ENCODE measurements around the gene SUPT4H1.

SUPT4H1 gene

DNA sequence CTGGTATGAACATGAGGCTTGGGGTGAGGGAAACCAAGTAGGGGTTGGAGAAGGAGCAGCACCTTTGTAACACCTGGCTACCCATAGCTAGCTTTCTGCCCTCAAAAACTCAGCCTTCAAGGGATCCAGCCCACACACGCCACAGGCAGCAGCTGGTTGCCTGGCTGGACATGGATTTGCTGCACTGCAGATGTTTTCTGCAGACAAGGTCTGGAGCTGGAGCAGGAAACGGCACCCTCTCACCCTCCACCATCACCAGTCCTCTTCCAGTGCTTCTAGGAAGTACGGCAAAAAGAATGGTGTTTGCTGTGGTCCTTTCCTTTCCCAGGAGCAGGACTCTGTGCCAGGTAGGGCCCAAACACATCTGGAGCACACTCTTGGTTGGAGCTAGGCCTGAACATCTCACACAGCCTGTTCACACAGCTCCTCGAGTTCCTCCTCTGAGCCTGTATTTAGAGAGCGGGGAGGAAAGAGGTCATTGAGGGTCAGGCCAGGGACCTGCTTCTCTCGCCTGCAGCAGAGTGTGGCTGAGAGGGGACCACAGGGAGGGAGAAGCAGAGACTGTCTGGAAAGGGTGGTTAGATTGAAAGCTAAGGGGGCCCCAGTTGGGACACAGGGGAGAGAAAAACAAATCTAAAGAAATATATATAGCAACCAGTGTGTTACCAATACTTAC, 2.7 kb upstream of the SUPT4H1 start:
- H3K36me3 ChIP-seq (ENCODE audit: control insufficient read depth, insufficient read depth, low read length) = peaks cover 4% of the 10 kb centered on the region
- no peaks in the 10 kb centered on the region for H3K27me3 ChIP-seq (replicated peaks; ENCODE audit: control insufficient read depth, insufficient read depth, low read length, poor library complexity, severe bottlenecking)
- H3K4me1 ChIP-seq (ENCODE audit: control insufficient read depth, insufficient read depth, low read length, poor library complexity, severe bottlenecking) = peaks cover 16% of the 10 kb centered on the region
- no peak overlapping the region for H3K4me3 ChIP-seq (ENCODE audit: insufficient read depth, low read depth, low read length, poor library complexity, severe bottlenecking)
- DNase-seq = no peak
- H3K27ac ChIP-seq (ENCODE audit: insufficient read depth, low read length, poor library complexity, severe bottlenecking) = peak overlapping the region; percentile 40
- H3K9me3 ChIP-seq (ENCODE audit: control insufficient read depth, low read length) = no peaks in the 10 kb centered on the region

DNA sequence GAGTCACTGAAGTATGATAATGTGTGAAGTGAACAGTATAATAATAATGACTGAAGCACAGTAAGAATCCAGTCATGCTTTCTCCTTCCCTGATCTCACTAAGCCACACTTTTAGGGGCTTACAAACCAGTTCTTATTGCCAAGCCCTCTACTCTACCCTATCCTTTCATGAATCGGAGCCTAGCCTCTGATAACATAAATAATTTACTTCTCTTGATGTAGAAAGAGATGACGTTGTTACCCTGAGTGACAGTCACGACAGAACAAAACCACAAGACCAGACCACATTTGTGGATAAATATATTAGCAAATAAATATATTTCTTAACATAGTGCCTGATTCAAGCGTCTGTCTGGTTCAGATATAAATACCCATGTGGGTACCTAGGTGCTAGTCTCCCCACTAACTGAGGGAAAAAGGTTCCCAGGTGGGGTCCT, 1.4 kb upstream of the SUPT4H1 start:
- Histone ChIP-seq H3K27me3 (replicated peaks; ENCODE audit: control insufficient read depth, insufficient read depth, low read length, poor library complexity, severe bottlenecking) (no peaks in the 10 kb centered on the region), H3K4me3 (ENCODE audit: insufficient read depth, low read depth, low read length, poor library complexity, severe bottlenecking) (peak overlapping the region; percentile 85), H3K9me3 (ENCODE audit: control insufficient read depth, low read length) (no peaks in the 10 kb centered on the region), H3K4me1 (ENCODE audit: control insufficient read depth, insufficient read depth, low read length, poor library complexity, severe bottlenecking) (peaks cover 16% of the 10 kb centered on the region), H3K36me3 (ENCODE audit: control insufficient read depth, insufficient read depth, low read length) (peaks cover 16% of the 10 kb centered on the region), H3K27ac (ENCODE audit: insufficient read depth, low read length, poor library complexity, severe bottlenecking) (peak overlapping the region; percentile 91)
- no peak for DNase-seq

DNA sequence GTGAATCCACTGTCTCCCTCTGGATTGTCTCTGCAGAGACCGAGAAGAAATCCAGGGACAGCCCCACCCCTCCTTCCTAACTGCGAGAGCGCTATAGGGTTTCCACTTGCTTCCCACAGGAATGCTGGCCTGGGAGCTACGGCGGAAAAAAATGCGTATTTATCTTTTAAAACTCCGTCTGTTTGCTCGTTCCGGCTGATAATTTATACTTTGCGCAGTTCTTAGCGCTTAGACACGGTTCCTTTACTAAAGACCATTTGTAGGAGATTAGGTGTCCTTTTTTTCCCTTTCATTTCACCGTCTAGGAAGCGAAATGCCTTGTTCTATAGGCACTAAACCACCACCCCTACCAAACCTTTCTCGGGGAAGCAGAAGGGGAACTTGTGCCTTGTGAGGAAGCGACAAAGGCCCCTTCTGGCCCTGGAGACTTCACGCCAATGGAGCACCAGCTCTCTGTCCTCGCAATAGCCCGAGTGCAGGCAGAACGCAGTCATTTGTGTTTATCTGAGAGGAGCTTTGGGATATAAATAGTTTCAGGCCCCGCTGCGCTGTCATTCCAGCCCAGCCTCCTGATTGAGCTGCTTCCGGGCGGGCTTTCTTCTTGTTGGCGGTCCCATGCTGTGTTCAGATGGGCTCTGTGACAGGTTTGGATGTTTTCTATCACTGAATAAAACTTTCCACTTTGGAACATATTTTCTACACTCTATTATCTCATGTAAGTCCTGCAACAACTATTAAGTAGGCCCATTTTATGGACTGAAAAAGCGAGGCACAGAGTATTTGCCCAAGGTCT, 791 bp upstream of the SUPT4H1 start:
- H3K36me3 ChIP-seq (ENCODE audit: control insufficient read depth, insufficient read depth, low read length) = peaks cover 22% of the 10 kb centered on the region
- no peaks in the 10 kb centered on the region for H3K27me3 ChIP-seq (replicated peaks; ENCODE audit: control insufficient read depth, insufficient read depth, low read length, poor library complexity, severe bottlenecking)
- H3K9me3 ChIP-seq (ENCODE audit: control insufficient read depth, low read length) = no peaks in the 10 kb centered on the region
- peak overlapping the region; percentile 91 for H3K27ac ChIP-seq (ENCODE audit: insufficient read depth, low read length, poor library complexity, severe bottlenecking)
- peaks cover 16% of the 10 kb centered on the region for H3K4me1 ChIP-seq (ENCODE audit: control insufficient read depth, insufficient read depth, low read length, poor library complexity, severe bottlenecking)
- peak overlapping the region; percentile 85 for H3K4me3 ChIP-seq (ENCODE audit: insufficient read depth, low read depth, low read length, poor library complexity, severe bottlenecking)
- no peak for DNase-seq

DNA sequence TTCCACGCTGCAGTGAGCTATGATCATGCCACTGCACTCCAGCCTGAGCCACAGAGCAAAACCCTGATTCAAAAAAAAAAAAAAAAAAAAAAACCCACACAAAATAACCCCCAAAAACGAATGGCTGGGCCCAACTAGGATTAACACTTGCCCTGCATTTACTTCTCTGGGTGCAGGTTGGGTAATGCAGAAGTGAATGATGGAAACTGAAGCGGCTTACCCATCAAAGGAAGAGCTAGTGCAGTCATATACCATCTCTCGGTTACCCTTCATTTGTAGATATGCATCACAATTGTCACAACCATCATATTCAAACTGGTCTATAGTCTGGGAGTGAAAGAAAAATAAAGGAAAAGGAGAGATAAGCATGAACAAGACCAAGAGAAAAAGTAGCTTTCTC, 819 bp downstream of the SUPT4H1 start:
- Histone ChIP-seq H3K9me3 (ENCODE audit: control insufficient read depth, low read length) (no peaks in the 10 kb centered on the region), H3K27me3 (replicated peaks; ENCODE audit: control insufficient read depth, insufficient read depth, low read length, poor library complexity, severe bottlenecking) (no peaks in the 10 kb centered on the region), H3K4me3 (ENCODE audit: insufficient read depth, low read depth, low read length, poor library complexity, severe bottlenecking) (peak overlapping the region; percentile 85), H3K27ac (ENCODE audit: insufficient read depth, low read length, poor library complexity, severe bottlenecking) (peak overlapping the region; percentile 91), H3K36me3 (ENCODE audit: control insufficient read depth, insufficient read depth, low read length) (peaks cover 39% of the 10 kb centered on the region), H3K4me1 (ENCODE audit: control insufficient read depth, insufficient read depth, low read length, poor library complexity, severe bottlenecking) (peaks cover 23% of the 10 kb centered on the region)
- DNase-seq = no peak

DNA sequence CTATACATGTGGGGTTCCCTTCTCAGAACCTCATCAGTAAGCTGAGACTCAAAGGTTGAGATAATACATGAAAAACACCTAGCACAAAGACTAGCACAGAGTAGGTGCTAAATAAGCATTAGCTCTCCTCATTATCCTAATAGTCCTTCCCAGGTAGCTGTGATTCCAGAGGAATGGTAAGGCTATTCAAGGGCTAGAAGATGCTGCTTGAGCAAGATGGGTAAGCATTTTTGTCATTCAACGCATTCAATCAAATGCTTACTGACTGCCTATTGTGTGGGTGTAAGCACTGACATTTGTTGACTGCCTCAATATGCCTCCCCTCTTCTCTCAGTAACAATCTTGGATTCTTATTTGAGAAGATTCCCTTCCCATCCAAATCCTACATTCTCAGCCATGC, 4.0 kb downstream of the SUPT4H1 start:
- H3K9me3 ChIP-seq (ENCODE audit: control insufficient read depth, low read length) = no peaks in the 10 kb centered on the region
- no peak for DNase-seq
- H3K4me1 ChIP-seq (ENCODE audit: control insufficient read depth, insufficient read depth, low read length, poor library complexity, severe bottlenecking) = peaks cover 40% of the 10 kb centered on the region
- H3K27me3 ChIP-seq (replicated peaks; ENCODE audit: control insufficient read depth, insufficient read depth, low read length, poor library complexity, severe bottlenecking) = no peaks in the 10 kb centered on the region
- peaks cover 46% of the 10 kb centered on the region for H3K36me3 ChIP-seq (ENCODE audit: control insufficient read depth, insufficient read depth, low read length)
- H3K4me3 ChIP-seq (ENCODE audit: insufficient read depth, low read depth, low read length, poor library complexity, severe bottlenecking) = no peak overlapping the region
- peak overlapping the region; percentile 19 for H3K27ac ChIP-seq (ENCODE audit: insufficient read depth, low read length, poor library complexity, severe bottlenecking)

DNA sequence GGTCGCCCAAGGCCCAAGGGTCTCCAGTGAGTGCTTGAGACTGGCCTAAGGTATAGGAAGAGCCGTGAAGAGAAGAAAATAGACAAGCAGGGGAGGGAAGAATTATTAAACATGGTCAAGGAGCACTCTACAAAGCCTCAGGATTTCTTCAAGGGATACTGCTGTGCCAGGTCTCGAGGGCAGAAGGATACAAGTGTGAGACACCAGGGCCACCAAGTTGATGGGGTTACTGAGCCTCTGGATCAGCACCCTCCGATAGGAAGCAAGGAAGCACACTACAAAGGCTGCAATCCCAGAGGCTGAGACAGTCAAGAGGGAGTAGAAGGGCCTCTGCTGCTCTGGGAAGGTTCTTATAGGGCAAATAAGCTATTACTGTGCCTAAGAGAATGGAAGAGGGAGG, 6.5 kb downstream of the SUPT4H1 start:
- peaks cover 43% of the 10 kb centered on the region for H3K4me1 ChIP-seq (ENCODE audit: control insufficient read depth, insufficient read depth, low read length, poor library complexity, severe bottlenecking)
- H3K4me3 ChIP-seq (ENCODE audit: insufficient read depth, low read depth, low read length, poor library complexity, severe bottlenecking) = no peak overlapping the region
- H3K36me3 ChIP-seq (ENCODE audit: control insufficient read depth, insufficient read depth, low read length) = peaks cover 46% of the 10 kb centered on the region
- no peaks in the 10 kb centered on the region for H3K9me3 ChIP-seq (ENCODE audit: control insufficient read depth, low read length)
- peak overlapping the region; percentile 98 for H3K27ac ChIP-seq (ENCODE audit: insufficient read depth, low read length, poor library complexity, severe bottlenecking)
- H3K27me3 ChIP-seq (replicated peaks; ENCODE audit: control insufficient read depth, insufficient read depth, low read length, poor library complexity, severe bottlenecking) = no peaks in the 10 kb centered on the region
- no peak for DNase-seq

DNA sequence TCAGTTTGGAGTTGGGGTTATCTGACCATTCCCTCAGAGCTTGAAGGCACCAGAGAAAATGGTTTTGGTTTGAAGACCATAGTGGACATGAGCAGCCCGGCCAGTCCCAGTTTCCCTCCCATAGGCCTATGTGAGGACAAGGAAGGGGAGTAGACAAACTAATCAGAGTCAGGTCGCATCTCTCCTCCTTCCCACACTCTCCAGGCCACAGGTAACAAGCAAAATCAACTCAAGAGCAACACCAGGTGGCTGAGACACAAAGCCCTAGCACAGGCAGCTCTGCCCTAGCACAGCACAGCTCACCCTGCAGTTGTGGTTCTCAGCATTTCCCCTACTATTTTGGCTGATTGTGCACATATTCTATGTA, 7.2 kb downstream of the SUPT4H1 start:
- H3K4me3 ChIP-seq (ENCODE audit: insufficient read depth, low read depth, low read length, poor library complexity, severe bottlenecking) = peak overlapping the region; percentile 44

DNA sequence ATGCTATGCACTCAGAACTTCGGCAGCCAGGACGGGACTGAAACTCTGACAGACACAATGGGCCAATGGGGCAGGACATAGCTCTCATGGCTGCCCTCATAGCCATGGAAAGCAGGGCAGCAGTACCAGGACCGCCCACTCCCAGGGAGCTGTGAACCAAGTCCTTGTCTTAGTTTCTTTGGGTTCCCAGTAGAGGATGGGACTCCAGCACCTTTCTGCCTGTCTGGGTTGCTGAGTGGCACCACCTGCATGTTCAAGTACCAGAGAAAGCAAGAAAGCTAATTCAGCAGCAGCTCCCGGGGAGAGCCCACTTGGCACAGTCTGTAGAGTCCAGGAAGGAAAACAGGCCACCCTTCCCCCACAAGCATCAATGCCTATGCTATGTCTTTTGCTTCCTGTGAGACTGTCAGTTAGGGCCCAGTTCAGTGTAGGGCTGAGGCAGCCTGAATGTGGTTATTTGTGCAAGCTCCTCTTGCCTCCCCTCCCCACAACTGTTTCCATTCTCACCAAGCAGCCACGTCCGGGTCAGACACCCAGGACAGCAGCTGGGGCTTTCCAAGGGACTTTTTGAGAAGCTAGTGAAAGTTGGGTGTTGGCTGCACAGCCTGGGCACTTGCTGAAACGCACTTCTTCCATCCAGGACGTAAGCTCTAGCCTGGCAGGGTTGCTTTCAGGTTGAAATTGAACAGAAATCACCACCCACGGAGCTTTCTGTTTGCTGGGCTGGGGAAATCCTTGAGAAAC, 7.8 kb downstream of the SUPT4H1 start:
- peaks cover 55% of the 10 kb centered on the region for H3K4me1 ChIP-seq (ENCODE audit: control insufficient read depth, insufficient read depth, low read length, poor library complexity, severe bottlenecking)
- H3K27ac ChIP-seq (ENCODE audit: insufficient read depth, low read length, poor library complexity, severe bottlenecking) = peak overlapping the region; percentile 98
- no peaks in the 10 kb centered on the region for H3K9me3 ChIP-seq (ENCODE audit: control insufficient read depth, low read length)
- peak; percentile 85 to 89 (median 88) for DNase-seq
- peaks cover 38% of the 10 kb centered on the region for H3K36me3 ChIP-seq (ENCODE audit: control insufficient read depth, insufficient read depth, low read length)
- peak overlapping the region; percentile 44 for H3K4me3 ChIP-seq (ENCODE audit: insufficient read depth, low read depth, low read length, poor library complexity, severe bottlenecking)
- no peaks in the 10 kb centered on the region for H3K27me3 ChIP-seq (replicated peaks; ENCODE audit: control insufficient read depth, insufficient read depth, low read length, poor library complexity, severe bottlenecking)

More for the DNA sequence above, 7.2 kb downstream of the SUPT4H1 start:
- Histone ChIP-seq H3K27me3 (replicated peaks; ENCODE audit: control insufficient read depth, insufficient read depth, low read length, poor library complexity, severe bottlenecking) (no peaks in the 10 kb centered on the region), H3K36me3 (ENCODE audit: control insufficient read depth, insufficient read depth, low read length) (peaks cover 43% of the 10 kb centered on the region), H3K27ac (ENCODE audit: insufficient read depth, low read length, poor library complexity, severe bottlenecking) (peak overlapping the region; percentile 98), H3K9me3 (ENCODE audit: control insufficient read depth, low read length) (no peaks in the 10 kb centered on the region), H3K4me1 (ENCODE audit: control insufficient read depth, insufficient read depth, low read length, poor library complexity, severe bottlenecking) (peaks cover 50% of the 10 kb centered on the region)
- peak; percentile 51 to 61 (median 55) for DNase-seq

DNA sequence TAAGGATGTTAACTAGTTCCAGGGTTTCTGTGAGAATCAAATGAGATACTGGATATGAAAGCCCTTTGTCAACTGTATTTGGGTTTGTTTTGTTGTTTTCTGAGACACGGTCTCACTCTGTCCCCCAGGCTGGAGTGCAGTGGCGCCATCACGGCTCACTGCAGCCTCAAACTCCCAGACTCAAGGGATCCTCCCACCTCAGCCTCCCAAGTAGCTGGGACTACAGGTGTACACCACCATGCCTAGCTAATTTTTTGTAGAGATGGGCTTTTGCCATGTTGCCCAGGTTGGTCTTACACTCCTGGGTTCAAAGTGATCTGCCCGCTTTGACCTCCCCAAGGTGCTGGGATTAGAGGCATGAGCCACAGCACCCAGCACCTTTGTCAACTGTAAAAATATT, 8.9 kb downstream of the SUPT4H1 start:
- Histone ChIP-seq H3K27ac (ENCODE audit: insufficient read depth, low read length, poor library complexity, severe bottlenecking) (peak overlapping the region; percentile 98), H3K9me3 (ENCODE audit: control insufficient read depth, low read length) (no peaks in the 10 kb centered on the region), H3K36me3 (ENCODE audit: control insufficient read depth, insufficient read depth, low read length) (peaks cover 27% of the 10 kb centered on the region), H3K4me3 (ENCODE audit: insufficient read depth, low read depth, low read length, poor library complexity, severe bottlenecking) (peak overlapping the region; percentile 44), H3K4me1 (ENCODE audit: control insufficient read depth, insufficient read depth, low read length, poor library complexity, severe bottlenecking) (peaks cover 66% of the 10 kb centered on the region), H3K27me3 (replicated peaks; ENCODE audit: control insufficient read depth, insufficient read depth, low read length, poor library complexity, severe bottlenecking) (no peaks in the 10 kb centered on the region)
- no peak for DNase-seq
